HCT116 (cell line): Measurements from ENCODE around the gene AMDHD1. TPM values are rescaled to one million over a fixed set of nuclear protein-coding genes. Genes with fewer than 3 reads are reported as not detected.

Source experiments
- ATAC-seq: fragments of 200-7000 bp; cut with Tn5 transposase; 2 replicates; pipeline ENCODE4 v1.9.1; 2020; ENCODE audit warnings: mild to moderate bottlenecking, moderate library complexity
- BruUV-seq: library from RNA; stranded (reverse); fragments of 400-500 nt; replicated peaks from 2 replicates; lab custom pipeline; 2021; lab: Mats Ljungman, UMichigan
- CTCF ChIA-PET: fragments of 300-600 bp; sonication (Branson Sonifier 250); formaldehyde crosslinking; loops from one replicate; lab custom pipeline; 2021; ENCODE audit warnings: antibody characterized with exemption; lab: Charles Lee
- POLR2A ChIA-PET: fragments of 300-600, 350-600 bp; sonication (Branson Sonifier 250); formaldehyde crosslinking; loops from one replicate; lab custom pipeline; 2021; ENCODE audit warnings: antibody characterized with exemption; lab: Charles Lee
- RAD21 ChIA-PET, 2 experiments: fragments of 300-600 bp; sonication (Branson Sonifier 250); formaldehyde crosslinking; loops; one replicate each; lab custom pipeline; 2023; ENCODE audit warnings: low total read pairs in 2 of 2; ENCODE audit not compliant: uncharacterized antibody in 2 of 2, unreplicated experiment in 2 of 2, low non-redundant PET in 1 of 2; lab: Charles Lee
- DNase-seq: peaks from one replicate; pipeline ENCODE4 v3.0.0-alpha.2; 2010; ENCODE audit warnings: low read depth, low spot score
- H2AFZ ChIP-seq: fragments of 200-600 bp; shearing (Covaris generic), sonication (generic); 2 replicates; pipeline ENCODE4 v1.6.1; 2017; ENCODE audit warnings: low read depth, mixed run types, mixed read lengths, antibody characterized with exemption, low read length; ENCODE audit not compliant: poor library complexity, severe bottlenecking
- H3K27ac ChIP-seq: 2 replicates; pipeline ENCODE4 v1.5.1; 2012; ENCODE audit warnings: low read depth, low read length
- H3K27me3 ChIP-seq: fragments of 200-600 bp; sonication (generic); 2 replicates; pipeline ENCODE4 v1.6.1; 2016; ENCODE audit warnings: mixed run types, low read length, mixed read lengths; ENCODE audit not compliant: insufficient read depth
- H3K36me3 ChIP-seq, 2 experiments: fragments of 200-500 bp in 1 of 2; fragments of 200-600 bp in 1 of 2; sonication (Bioruptor generic) in 1 of 2; sonication (generic) in 1 of 2; 2 replicates each; pipeline versions ENCODE4 v1.5.1 to v1.6.1; 2014 to 2016; ENCODE audit warnings: low read length in 2 of 2, inconsistent platforms in 1 of 2, mixed read lengths in 1 of 2, mixed run types in 1 of 2; ENCODE audit not compliant: insufficient read depth in 2 of 2, control insufficient read depth in 1 of 2
- H3K4me1 ChIP-seq, 2 experiments: fragments of 200-600 bp in 1 of 2; sonication (generic) in 1 of 2; 2 replicates each; pipeline versions ENCODE4 v1.5.1 to v1.6.1; 2012 to 2017; ENCODE audit warnings: low read length in 2 of 2, inconsistent platforms in 1 of 2, mild to moderate bottlenecking in 1 of 2, mixed read lengths in 1 of 2, mixed run types in 1 of 2, moderate library complexity in 1 of 2; ENCODE audit not compliant: insufficient read depth in 2 of 2, control insufficient read depth in 1 of 2
- H3K4me2 ChIP-seq: fragments of 200-600 bp; sonication (generic); 2 replicates; pipeline ENCODE4 v1.6.1; 2017; ENCODE audit warnings: mixed run types, low read length, mixed read lengths
- H3K4me3 ChIP-seq, 2 experiments: fragments of 200-600 bp in 1 of 2; sonication (generic) in 1 of 2; replicated peaks in 1 of 2; 2 replicates each; pipeline ENCODE4 v1.5.1; 2011 to 2016; ENCODE audit warnings: low read length in 2 of 2, control low read depth in 1 of 2, low read depth in 1 of 2, mild to moderate bottlenecking in 1 of 2, mixed read lengths in 1 of 2, mixed run types in 1 of 2
- H3K79me2 ChIP-seq: fragments of 200-600 bp; sonication (generic); 2 replicates; pipeline ENCODE4 v1.6.1; 2017; ENCODE audit warnings: mild to moderate bottlenecking, mixed run types, low read length, moderate library complexity, mixed read lengths; ENCODE audit not compliant: insufficient read depth
- H3K9ac ChIP-seq: fragments of 200-600 bp; sonication (generic); 2 replicates; pipeline ENCODE4 v1.6.1; 2016; ENCODE audit warnings: low read length, mixed read lengths
- H3K9me2 ChIP-seq: fragments of 200-600 bp; sonication (generic), shearing (Covaris generic); 2 replicates; pipeline ENCODE4 v1.6.1; 2017; ENCODE audit warnings: mixed run types, mild to moderate bottlenecking, moderate library complexity; ENCODE audit not compliant: insufficient read depth
- H3K9me3 ChIP-seq, 2 experiments: fragments of 200-500 bp in 1 of 2; fragments of 200-600 bp in 1 of 2; sonication (Bioruptor generic) in 1 of 2; sonication (generic) in 1 of 2; 2 replicates each; pipeline ENCODE4 v1.6.1; 2014 to 2017; ENCODE audit warnings: low read length in 2 of 2, mixed read lengths in 2 of 2, inconsistent platforms in 1 of 2, low read depth in 1 of 2, mild to moderate bottlenecking in 1 of 2, mixed run types in 1 of 2, moderate library complexity in 1 of 2; ENCODE audit not compliant: control insufficient read depth in 1 of 2, insufficient read depth in 1 of 2
- H4K20me1 ChIP-seq: fragments of 200-600 bp; sonication (generic), shearing (Covaris generic); 2 replicates; pipeline ENCODE4 v1.6.1; 2017; ENCODE audit warnings: mixed run types, mild to moderate bottlenecking, moderate library complexity; ENCODE audit not compliant: insufficient read depth
- CBX3 ChIP-seq: IDR thresholded peaks from 2 replicates; pipeline ENCODE4 v1.6.1; 2012; ENCODE audit warnings: low read depth
- CEBPB ChIP-seq: IDR thresholded peaks from 2 replicates; pipeline ENCODE4 v1.6.1; 2012; ENCODE audit warnings: low read depth
- EGR1 ChIP-seq: IDR thresholded peaks from 2 replicates; pipeline ENCODE4 v1.6.1; 2012; ENCODE audit warnings: low read depth
- ELF1 ChIP-seq: IDR thresholded peaks from 2 replicates; pipeline ENCODE4 v1.6.1; 2012; ENCODE audit warnings: low read depth, borderline replicate concordance
- EZH2 ChIP-seq: fragments of 200-600 bp; sonication (generic); IDR thresholded peaks from 2 replicates; pipeline ENCODE4 v1.6.1; 2017; ENCODE audit warnings: antibody characterized with exemption, mixed run types
- EZH2phosphoT487 ChIP-seq: fragments of 200-600 bp; IDR thresholded peaks from 2 replicates; pipeline ENCODE4 v1.6.1; 2018; ENCODE audit warnings: antibody characterized with exemption, borderline replicate concordance
- POLR2A ChIP-seq: IDR thresholded peaks from 2 replicates; pipeline ENCODE4 v1.7.0; 2011; ENCODE audit warnings: borderline replicate concordance; ENCODE audit not compliant: insufficient read depth, insufficient read length; ENCODE audit errors: extremely low read depth
- RAD21 ChIP-seq: IDR thresholded peaks from 2 replicates; pipeline ENCODE4 v1.6.1; 2012; ENCODE audit warnings: low read depth, mild to moderate bottlenecking
- SIN3A ChIP-seq: IDR thresholded peaks from 2 replicates; pipeline ENCODE4 v1.6.1; 2012; ENCODE audit warnings: low read depth
- SP1 ChIP-seq: IDR thresholded peaks from 2 replicates; pipeline ENCODE4 v1.6.1; 2012; ENCODE audit warnings: low read depth
- SRF ChIP-seq: IDR thresholded peaks from 2 replicates; pipeline ENCODE4 v1.6.1; 2012; ENCODE audit warnings: low read depth
- TCF7L2 ChIP-seq: IDR thresholded peaks from 2 replicates; pipeline ENCODE4 v1.7.0; 2011; ENCODE audit warnings: borderline replicate concordance, inconsistent platforms; ENCODE audit not compliant: insufficient read depth, insufficient read length; ENCODE audit errors: extremely low read depth
- ZNF274 ChIP-seq: fragments of 200-500 bp; sonication (Bioruptor generic); IDR thresholded peaks from 2 replicates; pipeline ENCODE4 v1.6.1; 2014; ENCODE audit warnings: mild to moderate bottlenecking, low read depth, low read length, inconsistent platforms
- intact Hi-C: fragments of 100-400 bp; cut with micrococcal nuclease; formaldehyde crosslinking; loops from 2 replicates; pipeline ENCODE4 v1.10.0; 2022
- total RNA-seq: library from RNA; stranded (reverse); gene quantifications from one replicate; pipeline ENCODE4 v1.2.1, GENCODE V29; 2021; ENCODE audit not compliant: unreplicated experiment
- TF ChIP-seq, protein P1 (sequence below): IDR thresholded peaks from 2 replicates; pipeline ENCODE4 v1.6.1; 2012; ENCODE audit warnings: low read depth
- TF ChIP-seq, protein P2 (sequence below): IDR thresholded peaks from 2 replicates; pipeline ENCODE4 v1.6.1; 2012
- TF ChIP-seq, protein P3 (sequence below): IDR thresholded peaks from 2 replicates; pipeline ENCODE4 v1.6.1; 2011; ENCODE audit warnings: mild to moderate bottlenecking, low read length, moderate library complexity; ENCODE audit not compliant: insufficient replicate concordance; ENCODE audit errors: extremely low read depth

AMDHD1 gene
- total RNA-seq, 1 experiment from 2014 or later, result 3.0 TPM

DNA sequence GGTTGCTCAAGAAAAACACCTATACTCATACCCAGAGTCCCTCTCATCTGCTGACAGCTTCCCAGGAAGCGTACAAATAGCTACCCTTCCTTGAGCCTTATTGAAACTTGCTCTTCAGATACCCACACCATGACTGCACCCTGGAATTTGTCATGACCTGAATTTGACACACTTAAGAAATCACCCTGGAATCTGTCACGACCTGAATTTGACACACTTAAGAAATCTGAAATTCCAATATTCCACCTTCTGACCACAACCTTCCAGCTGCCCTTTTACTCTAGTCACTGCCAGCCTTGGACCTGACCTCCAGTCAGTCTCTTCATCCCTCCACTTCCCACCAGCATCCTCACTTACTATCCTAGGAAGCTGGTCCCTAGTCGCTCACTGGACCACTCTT, 54.1 kb downstream of the AMDHD1 start:
- no peak for DNase-seq
- Histone ChIP-seq H3K4me2 (no peak overlapping the region), H3K9ac (no peak overlapping the region), H3K9me3 (no peaks in the 10 kb centered on the region), H3K27ac (no peak overlapping the region), H3K27me3 (no peaks in the 10 kb centered on the region), H3K79me2 (no peaks in the 10 kb centered on the region), H3K36me3 (peaks cover 0 to 3% of the 10 kb centered on the region in 2 experiments; a peak in 2 of 4 replicates), H3K4me3 (no peak overlapping the region), H2AFZ (no peak overlapping the region), H4K20me1 (no peaks in the 10 kb centered on the region), H3K4me1 (no peaks in the 10 kb centered on the region), H3K9me2 (no peaks in the 10 kb centered on the region)
- CTCF ChIA-PET, result interaction anchor here (2.4 kb wide), 1 partner anchor 8 kb away, joined by 6 read pairs; no protein-coding TSS in a partner anchor
- no TSS peak for BruUV-seq
- intact Hi-C loops, result no loop called here
- no peak for ATAC-seq
- RAD21 ChIA-PET, result no interaction called here
- POLR2A ChIA-PET, result no interaction called here
- TF ChIP-seq, protein P1, sequence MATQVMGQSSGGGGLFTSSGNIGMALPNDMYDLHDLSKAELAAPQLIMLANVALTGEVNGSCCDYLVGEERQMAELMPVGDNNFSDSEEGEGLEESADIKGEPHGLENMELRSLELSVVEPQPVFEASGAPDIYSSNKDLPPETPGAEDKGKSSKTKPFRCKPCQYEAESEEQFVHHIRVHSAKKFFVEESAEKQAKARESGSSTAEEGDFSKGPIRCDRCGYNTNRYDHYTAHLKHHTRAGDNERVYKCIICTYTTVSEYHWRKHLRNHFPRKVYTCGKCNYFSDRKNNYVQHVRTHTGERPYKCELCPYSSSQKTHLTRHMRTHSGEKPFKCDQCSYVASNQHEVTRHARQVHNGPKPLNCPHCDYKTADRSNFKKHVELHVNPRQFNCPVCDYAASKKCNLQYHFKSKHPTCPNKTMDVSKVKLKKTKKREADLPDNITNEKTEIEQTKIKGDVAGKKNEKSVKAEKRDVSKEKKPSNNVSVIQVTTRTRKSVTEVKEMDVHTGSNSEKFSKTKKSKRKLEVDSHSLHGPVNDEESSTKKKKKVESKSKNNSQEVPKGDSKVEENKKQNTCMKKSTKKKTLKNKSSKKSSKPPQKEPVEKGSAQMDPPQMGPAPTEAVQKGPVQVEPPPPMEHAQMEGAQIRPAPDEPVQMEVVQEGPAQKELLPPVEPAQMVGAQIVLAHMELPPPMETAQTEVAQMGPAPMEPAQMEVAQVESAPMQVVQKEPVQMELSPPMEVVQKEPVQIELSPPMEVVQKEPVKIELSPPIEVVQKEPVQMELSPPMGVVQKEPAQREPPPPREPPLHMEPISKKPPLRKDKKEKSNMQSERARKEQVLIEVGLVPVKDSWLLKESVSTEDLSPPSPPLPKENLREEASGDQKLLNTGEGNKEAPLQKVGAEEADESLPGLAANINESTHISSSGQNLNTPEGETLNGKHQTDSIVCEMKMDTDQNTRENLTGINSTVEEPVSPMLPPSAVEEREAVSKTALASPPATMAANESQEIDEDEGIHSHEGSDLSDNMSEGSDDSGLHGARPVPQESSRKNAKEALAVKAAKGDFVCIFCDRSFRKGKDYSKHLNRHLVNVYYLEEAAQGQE, result no peak
- TF ChIP-seq SP1, result no peak
- TF ChIP-seq CBX3, result no peak
- TF ChIP-seq EZH2, result no peak
- TF ChIP-seq ELF1, result no peak
- TF ChIP-seq POLR2A, result no peak
- no peak for TF ChIP-seq CEBPB
- TF ChIP-seq SIN3A, result no peak
- no peak for TF ChIP-seq EZH2phosphoT487
- TF ChIP-seq, protein P2, sequence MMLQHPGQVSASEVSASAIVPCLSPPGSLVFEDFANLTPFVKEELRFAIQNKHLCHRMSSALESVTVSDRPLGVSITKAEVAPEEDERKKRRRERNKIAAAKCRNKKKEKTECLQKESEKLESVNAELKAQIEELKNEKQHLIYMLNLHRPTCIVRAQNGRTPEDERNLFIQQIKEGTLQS, result no peak
- TF ChIP-seq, protein P3, sequence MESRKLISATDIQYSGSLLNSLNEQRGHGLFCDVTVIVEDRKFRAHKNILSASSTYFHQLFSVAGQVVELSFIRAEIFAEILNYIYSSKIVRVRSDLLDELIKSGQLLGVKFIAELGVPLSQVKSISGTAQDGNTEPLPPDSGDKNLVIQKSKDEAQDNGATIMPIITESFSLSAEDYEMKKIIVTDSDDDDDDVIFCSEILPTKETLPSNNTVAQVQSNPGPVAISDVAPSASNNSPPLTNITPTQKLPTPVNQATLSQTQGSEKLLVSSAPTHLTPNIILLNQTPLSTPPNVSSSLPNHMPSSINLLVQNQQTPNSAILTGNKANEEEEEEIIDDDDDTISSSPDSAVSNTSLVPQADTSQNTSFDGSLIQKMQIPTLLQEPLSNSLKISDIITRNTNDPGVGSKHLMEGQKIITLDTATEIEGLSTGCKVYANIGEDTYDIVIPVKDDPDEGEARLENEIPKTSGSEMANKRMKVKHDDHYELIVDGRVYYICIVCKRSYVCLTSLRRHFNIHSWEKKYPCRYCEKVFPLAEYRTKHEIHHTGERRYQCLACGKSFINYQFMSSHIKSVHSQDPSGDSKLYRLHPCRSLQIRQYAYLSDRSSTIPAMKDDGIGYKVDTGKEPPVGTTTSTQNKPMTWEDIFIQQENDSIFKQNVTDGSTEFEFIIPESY, result no peak
- TF ChIP-seq RAD21, result no peak
- TF ChIP-seq ZNF274, result no peak
- TF ChIP-seq EGR1, result no peak
- no peak for TF ChIP-seq SRF
- no peak for TF ChIP-seq TCF7L2
